GM23248 (cell line): ENCODE measurements around the gene CAPN11.

Source experiments
- EZH2 ChIP-seq: fragments of 200-600 bp; sonication (generic); IDR thresholded peaks from 2 replicates; pipeline ENCODE4 v1.6.1; 2018; ENCODE audit warnings: antibody characterized with exemption, mild to moderate bottlenecking; ENCODE audit not compliant: insufficient read depth, poor library complexity, severe bottlenecking
- EZH2phosphoT487 ChIP-seq: fragments of 200-600 bp; sonication (generic); IDR thresholded peaks from 2 replicates; pipeline ENCODE4 v1.6.1; 2018; ENCODE audit warnings: antibody characterized with exemption, moderate library complexity, mild to moderate bottlenecking, low read depth; ENCODE audit not compliant: insufficient read depth

DNA sequence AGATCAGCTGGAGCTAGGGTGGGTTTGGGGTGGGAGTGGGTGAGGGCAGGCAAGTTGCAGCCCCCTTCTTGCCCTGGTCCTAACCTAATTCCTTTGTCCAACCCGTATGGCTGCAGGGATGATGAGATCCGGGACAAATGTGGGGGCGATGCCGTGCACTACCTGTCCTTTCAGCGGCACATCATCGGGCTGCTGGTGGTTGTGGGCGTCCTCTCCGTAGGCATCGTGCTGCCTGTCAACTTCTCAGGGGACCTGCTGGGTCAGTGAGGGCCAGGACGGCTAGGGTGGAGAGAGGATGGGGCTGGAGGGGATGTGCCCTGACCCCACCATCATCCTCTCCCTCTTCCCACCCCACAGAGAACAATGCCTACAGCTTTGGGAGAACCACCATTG lies 19.3 kb upstream of the CAPN11 start:
- TF ChIP-seq EZH2 (no peak), EZH2phosphoT487 (no peak)
